ENCODE results near the gene NPHP4. TPM values are rescaled to one million over a fixed set of nuclear protein-coding genes. Genes with fewer than 3 reads are reported as not detected.

The NPHP4 gene
- total RNA-seq, 2 donors from 2014 or later: 5.1 to 7.3 TPM

GRCh38 chr1:5962265-5963105 lies 29.7 kb downstream of the NPHP4 start:
- DNase-seq (no peak), ATAC-seq (no peak)
- intact Hi-C loops (cut with DNase I): no loop called here

GRCh38 chr1:5961601-5962000 lies 30.6 kb downstream of the NPHP4 start:
- ATAC-seq (no peak), DNase-seq (no peak)
- intact Hi-C loops (cut with DNase I): no loop called here

GRCh38 chr1:5960336-5960735 lies 31.9 kb downstream of the NPHP4 start:
- DNase-seq (no peak), ATAC-seq (no peak)
- intact Hi-C loops (cut with DNase I): no loop called here

GRCh38 chr1:5959667-5960230 lies 32.5 kb downstream of the NPHP4 start:
- intact Hi-C loops (cut with DNase I): no loop called here
- ATAC-seq (no peak), DNase-seq (no peak)

GRCh38 chr1:5959087-5959486 lies 33.1 kb downstream of the NPHP4 start:
- no peak for DNase-seq
- intact Hi-C loops (cut with DNase I): no loop called here
- no peak for ATAC-seq

GRCh38 chr1:5956022-5956830 lies 36.0 kb downstream of the NPHP4 start:
- intact Hi-C loops (cut with DNase I): no loop called here
- ATAC-seq (no peak), DNase-seq (no peak)

GRCh38 chr1:5955479-5955977 lies 36.7 kb downstream of the NPHP4 start:
- intact Hi-C loops (cut with DNase I): no loop called here
- ATAC-seq: no peak
- no peak for DNase-seq

- intact Hi-C loops (cut with DNase I): no loop called here
- no peak for DNase-seq
- ATAC-seq: no peak
Observed at GRCh38 chr1:5954964-5955363, 37.3 kb downstream of the NPHP4 start.

GRCh38 chr1:5953386-5953785 lies 38.8 kb downstream of the NPHP4 start:
- ATAC-seq (no peak), DNase-seq (no peak)
- intact Hi-C loops (cut with DNase I): no loop called here

GRCh38 chr1:5951846-5952410 lies 40.3 kb downstream of the NPHP4 start:
- ATAC-seq (no peak), DNase-seq (no peak)
- intact Hi-C loops (cut with DNase I): no loop called here

- ATAC-seq (no peak), DNase-seq (no peak)
- intact Hi-C loops (cut with DNase I): no loop called here
Observed at GRCh38 chr1:5950994-5951785, 41.0 kb downstream of the NPHP4 start.

- no peak for ATAC-seq
- intact Hi-C loops (cut with DNase I): no loop called here
- no peak for DNase-seq
Observed at GRCh38 chr1:5950201-5950895, 41.9 kb downstream of the NPHP4 start.

- intact Hi-C loops (cut with DNase I): no loop called here
- ATAC-seq (no peak), DNase-seq (no peak)
Observed at GRCh38 chr1:5949761-5950100, 42.5 kb downstream of the NPHP4 start.

- intact Hi-C loops (cut with DNase I): no loop called here
Observed at GRCh38 chr1:5949085-5949760, 43.0 kb downstream of the NPHP4 start.

GRCh38 chr1:5948681-5949005 lies 43.6 kb downstream of the NPHP4 start:
- intact Hi-C loops (cut with DNase I): no loop called here
- ATAC-seq: no peak

More at GRCh38 chr1:5949085-5949760, 43.0 kb downstream of the NPHP4 start:
- ATAC-seq: no peak
- no peak for DNase-seq

GRCh38 chr1:5947978-5948680 lies 44.1 kb downstream of the NPHP4 start:
- intact Hi-C loops (cut with DNase I): no loop called here
- DNase-seq: no peak
- no peak for ATAC-seq

More at GRCh38 chr1:5948681-5949005, 43.6 kb downstream of the NPHP4 start:
- DNase-seq: no peak

- intact Hi-C loops (cut with DNase I): no loop called here
- DNase-seq (no peak), ATAC-seq (no peak)
Observed at GRCh38 chr1:5947071-5947821, 45.0 kb downstream of the NPHP4 start.
